ENCODE results near the gene S100A4. TPM values are rescaled to one million over a fixed set of nuclear protein-coding genes. Genes with fewer than 3 reads are reported as not detected.

Gene S100A4
- total RNA-seq, 1 donor from 2014 or later, result 690 TPM

DNA sequence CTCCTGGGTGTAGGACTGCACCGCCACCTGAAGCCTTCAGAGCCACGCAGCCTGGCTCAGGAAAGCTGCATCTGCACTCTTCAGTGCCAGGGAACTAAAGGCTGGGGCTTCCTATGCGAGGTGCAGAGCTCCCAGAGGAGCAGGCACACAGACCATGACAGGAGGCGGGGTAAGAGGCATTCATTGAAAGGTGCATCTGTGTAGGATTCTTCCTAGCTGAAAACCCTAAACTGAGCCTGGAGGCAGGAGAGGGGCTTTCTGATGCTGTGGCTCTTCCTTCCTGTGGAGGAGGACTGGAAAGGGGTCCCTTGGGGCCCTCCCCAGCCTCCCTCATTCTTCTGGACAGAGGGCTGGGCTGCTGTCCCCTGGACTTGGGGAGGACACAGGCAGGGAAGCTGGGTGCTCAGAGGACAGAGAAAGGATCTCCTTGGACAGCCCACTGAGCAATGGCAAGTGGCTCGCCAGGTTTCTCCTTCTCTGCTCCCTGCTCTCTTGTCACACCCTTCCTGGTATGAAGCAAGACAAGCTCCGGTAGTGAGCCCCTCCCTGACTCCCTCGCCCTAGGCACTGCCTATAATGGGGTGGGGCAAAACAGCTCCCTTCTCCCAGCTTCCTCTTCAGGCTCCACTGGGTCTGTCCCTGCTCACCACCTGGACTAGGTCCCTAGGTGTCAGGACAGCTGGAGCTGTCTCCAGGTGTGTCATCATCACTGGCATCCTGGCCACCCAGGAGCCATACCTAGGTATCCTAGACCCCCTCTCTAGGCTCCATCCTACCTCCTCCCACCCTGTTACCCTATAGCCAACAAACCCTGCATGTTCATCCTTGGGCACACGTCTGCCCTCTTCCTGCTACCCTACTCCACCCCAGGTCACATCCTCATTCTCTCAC lies 29.9 kb downstream of the S100A4 start:
- TF ChIP-seq, protein P1, sequence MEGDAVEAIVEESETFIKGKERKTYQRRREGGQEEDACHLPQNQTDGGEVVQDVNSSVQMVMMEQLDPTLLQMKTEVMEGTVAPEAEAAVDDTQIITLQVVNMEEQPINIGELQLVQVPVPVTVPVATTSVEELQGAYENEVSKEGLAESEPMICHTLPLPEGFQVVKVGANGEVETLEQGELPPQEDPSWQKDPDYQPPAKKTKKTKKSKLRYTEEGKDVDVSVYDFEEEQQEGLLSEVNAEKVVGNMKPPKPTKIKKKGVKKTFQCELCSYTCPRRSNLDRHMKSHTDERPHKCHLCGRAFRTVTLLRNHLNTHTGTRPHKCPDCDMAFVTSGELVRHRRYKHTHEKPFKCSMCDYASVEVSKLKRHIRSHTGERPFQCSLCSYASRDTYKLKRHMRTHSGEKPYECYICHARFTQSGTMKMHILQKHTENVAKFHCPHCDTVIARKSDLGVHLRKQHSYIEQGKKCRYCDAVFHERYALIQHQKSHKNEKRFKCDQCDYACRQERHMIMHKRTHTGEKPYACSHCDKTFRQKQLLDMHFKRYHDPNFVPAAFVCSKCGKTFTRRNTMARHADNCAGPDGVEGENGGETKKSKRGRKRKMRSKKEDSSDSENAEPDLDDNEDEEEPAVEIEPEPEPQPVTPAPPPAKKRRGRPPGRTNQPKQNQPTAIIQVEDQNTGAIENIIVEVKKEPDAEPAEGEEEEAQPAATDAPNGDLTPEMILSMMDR (IDR thresholded peaks at IDR 0.05), result no peak
- H3K27ac ChIP-seq, result no peak overlapping the region
- H3K4me3 ChIP-seq, result no peak overlapping the region
- intact Hi-C loops (cut with DNase I), result no loop called here
- DNase-seq (ENCODE audit: low spot score in 2 of 2), result peak in 1 of 2 donors; percentile 60
- H3K9me3 ChIP-seq, result no peaks in the 10 kb centered on the region
- H3K4me1 ChIP-seq, result peaks cover 0 to 4% of the 10 kb centered on the region in 2 donors
- H3K36me3 ChIP-seq, result no peaks in the 10 kb centered on the region
- H3K27me3 ChIP-seq, result no peaks in the 10 kb centered on the region

DNA sequence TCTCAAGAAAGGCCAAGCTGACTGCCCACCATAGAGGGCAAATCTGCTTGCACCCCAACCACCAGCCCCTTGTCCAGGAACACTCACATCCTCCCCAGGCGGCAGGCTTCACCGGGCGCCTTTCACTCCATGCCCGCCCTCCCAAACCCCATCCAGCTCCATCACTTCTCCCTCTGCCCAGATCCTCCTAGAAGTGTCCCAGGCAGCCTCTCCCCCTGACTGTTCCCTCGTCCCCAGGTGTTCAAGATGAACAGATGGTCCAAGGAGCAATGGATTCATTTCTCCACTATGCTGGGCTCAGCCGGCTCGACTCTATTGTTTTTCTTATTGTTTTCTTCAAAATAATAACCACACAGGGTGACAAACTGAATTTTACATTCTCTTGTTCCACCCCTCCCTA lies 31.9 kb downstream of the S100A4 start:
- DNase-seq (ENCODE audit: low spot score in 2 of 2), result peak in 1 of 2 donors; percentile 60
- no peak overlapping the region for H3K4me3 ChIP-seq
- H3K27ac ChIP-seq, result no peak overlapping the region
- TF ChIP-seq, protein P1 (IDR thresholded peaks at IDR 0.05), result no peak
- no peaks in the 10 kb centered on the region for H3K36me3 ChIP-seq
- intact Hi-C loops (cut with DNase I), result no loop called here
- no peaks in the 10 kb centered on the region for H3K9me3 ChIP-seq
- peaks cover 0 to 5% of the 10 kb centered on the region in 2 donors for H3K4me1 ChIP-seq
- no peaks in the 10 kb centered on the region for H3K27me3 ChIP-seq

DNA sequence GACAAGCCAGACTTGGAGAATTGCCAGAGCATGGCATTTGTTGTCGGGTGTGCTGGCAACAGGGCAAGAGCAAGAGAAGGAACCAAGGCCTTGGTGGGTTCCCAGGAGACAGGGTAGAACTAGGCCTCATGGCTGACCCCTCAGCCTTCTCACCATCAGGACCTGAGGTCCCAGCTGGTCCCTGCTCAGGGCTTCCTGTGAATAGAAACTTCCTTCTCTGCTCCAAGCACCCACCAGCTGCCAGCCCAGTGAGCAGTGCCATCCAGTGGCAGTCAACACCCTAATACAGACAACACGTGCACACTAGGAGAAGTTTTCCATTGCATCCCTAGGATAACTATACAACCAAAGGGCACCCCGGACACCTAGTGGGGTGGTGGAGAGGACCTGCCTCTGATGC lies 32.6 kb downstream of the S100A4 start:
- no peaks in the 10 kb centered on the region for H3K9me3 ChIP-seq
- intact Hi-C loops (cut with DNase I), result no loop called here
- no peaks in the 10 kb centered on the region for H3K36me3 ChIP-seq
- TF ChIP-seq, protein P1 (IDR thresholded peaks at IDR 0.05), result peak in 1 of 3 experiments; percentile 16
- no peak overlapping the region for H3K27ac ChIP-seq
- H3K4me3 ChIP-seq, result no peak overlapping the region
- H3K27me3 ChIP-seq, result no peaks in the 10 kb centered on the region
- DNase-seq (ENCODE audit: low spot score in 2 of 2), result peak in 1 of 2 donors; percentile 60
- peaks cover 0 to 6% of the 10 kb centered on the region in 2 donors for H3K4me1 ChIP-seq

DNA sequence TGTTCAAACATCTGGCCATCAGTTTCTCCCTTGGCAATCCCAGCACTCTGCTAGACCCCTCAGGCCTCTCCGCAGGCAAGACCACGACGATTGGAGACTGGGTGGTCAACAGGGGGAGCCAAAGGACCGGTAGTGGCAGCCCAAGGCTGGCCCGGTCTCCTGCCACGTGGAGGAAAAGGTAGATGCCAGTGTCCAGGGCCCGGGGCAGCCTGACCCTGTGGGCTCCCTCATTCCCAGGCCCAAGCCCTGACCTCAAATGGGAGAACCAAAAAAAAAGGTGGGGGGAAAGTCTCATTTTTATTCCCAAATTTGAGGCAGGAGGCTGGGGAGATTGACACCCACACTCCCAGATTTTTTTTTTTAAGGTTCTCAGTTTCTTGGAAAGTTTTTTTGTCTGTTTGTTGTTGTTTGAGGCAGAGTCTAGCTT lies 34.6 kb downstream of the S100A4 start:
- H3K9me3 ChIP-seq, result no peaks in the 10 kb centered on the region
- H3K27ac ChIP-seq, result no peak overlapping the region
- intact Hi-C loops (cut with DNase I), result loop anchor here (1.0 to 2.0 kb wide), 3 partner anchors 22 to 106 kb away; partner anchors contain the start of gene S100A14
- H3K4me3 ChIP-seq, result no peak overlapping the region
- peaks cover 11 to 24% of the 10 kb centered on the region in 2 donors for H3K4me1 ChIP-seq
- H3K36me3 ChIP-seq, result no peaks in the 10 kb centered on the region
- TF ChIP-seq, protein P1 (IDR thresholded peaks at IDR 0.05), result peak; percentile 93 to 95 (median 93)
- no peaks in the 10 kb centered on the region for H3K27me3 ChIP-seq
- DNase-seq (ENCODE audit: low spot score in 2 of 2), result peak in 1 of 2 donors; percentile 93

DNA sequence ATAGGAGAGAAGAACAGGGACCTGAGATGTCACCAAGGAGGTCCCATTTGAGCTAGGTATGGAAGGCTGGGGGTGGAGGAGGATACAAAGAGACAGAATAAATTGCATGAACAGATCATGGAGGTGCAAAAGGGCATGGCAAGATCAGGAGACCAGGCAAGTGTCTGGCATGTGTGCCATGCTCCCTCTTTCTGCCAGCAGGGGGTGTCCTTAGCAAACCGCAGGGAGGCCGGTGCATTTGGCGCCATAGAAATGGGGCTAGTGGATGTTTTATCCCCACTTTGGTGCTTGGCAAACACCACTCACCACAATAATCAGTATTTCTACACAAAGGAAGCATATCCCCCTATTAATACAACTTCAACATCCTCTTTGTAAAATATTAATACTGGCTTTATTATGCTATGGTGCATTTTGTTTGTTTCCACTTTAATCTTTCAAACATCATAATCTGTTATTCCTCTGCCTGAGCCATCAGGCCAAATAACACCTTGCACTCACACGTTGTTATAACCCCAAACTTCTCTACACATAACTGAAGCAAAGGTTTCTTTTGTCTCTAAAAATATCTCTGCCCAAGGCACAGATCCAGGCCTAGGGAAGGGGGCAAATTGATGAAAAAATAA lies 35.8 kb downstream of the S100A4 start:
- Histone ChIP-seq H3K36me3 (no peaks in the 10 kb centered on the region), H3K9me3 (no peaks in the 10 kb centered on the region), H3K27ac (no peak overlapping the region), H3K4me3 (no peak overlapping the region), H3K4me1 (peaks cover 11 to 25% of the 10 kb centered on the region in 2 donors), H3K27me3 (no peaks in the 10 kb centered on the region)
- intact Hi-C loops (cut with DNase I), result loop anchor here (2.0 to 5.0 kb wide), 3 partner anchors 23 to 117 kb away; partner anchors contain the start of genes S100A1, S100A13 and S100A14
- TF ChIP-seq, protein P1 (IDR thresholded peaks at IDR 0.05), result peak in 2 of 3 experiments; percentile 32 to 43
- DNase-seq (ENCODE audit: low spot score in 2 of 2), result peak in 1 of 2 donors; percentile 66

Data from ascending aorta (tissue), 2 donors.